DMS 273 treated with DMSO at 0.1 percent for 48 hours (cell line): ENCODE data around the gene CCDC81.

Source experiments
- DNase-seq: peaks from one replicate; lab custom pipeline; 2025; lab: John Stamatoyannopoulos, UW

CCDC81 gene

DNA sequence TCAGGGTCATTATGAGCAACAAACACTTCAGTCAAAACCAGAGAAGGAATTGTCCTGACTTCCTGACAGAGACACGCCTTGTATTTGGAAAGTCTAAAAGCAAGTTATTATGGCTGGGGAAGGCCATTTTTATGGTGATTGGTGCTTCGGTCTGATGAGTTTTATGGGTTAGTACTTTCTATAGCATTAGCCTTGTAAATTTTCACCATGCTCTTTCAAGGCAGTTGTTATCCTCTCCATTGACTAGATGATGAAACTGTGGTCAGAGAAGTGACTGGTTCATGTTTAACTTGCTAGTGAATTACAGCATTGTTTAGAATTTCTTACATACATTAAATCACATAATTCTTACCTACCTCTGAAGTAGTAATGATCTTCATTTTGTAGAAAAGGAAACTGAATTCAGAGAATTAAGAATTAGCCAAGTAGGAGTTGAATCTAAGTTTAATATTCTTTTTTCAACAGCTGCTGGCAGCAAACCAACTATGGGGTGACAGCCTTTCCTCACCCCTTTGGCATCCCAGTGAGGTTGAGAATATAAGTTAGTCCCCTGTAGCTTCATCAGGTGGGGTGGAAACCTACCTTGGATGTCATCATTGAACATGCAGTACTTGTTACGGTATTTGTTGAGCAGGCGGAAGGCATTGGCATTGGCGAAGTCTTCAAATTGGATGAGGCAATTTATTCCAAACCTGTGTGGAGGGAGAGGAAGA is 90.0 kb downstream of the CCDC81 start:
- DNase-seq, result no peak

DNA sequence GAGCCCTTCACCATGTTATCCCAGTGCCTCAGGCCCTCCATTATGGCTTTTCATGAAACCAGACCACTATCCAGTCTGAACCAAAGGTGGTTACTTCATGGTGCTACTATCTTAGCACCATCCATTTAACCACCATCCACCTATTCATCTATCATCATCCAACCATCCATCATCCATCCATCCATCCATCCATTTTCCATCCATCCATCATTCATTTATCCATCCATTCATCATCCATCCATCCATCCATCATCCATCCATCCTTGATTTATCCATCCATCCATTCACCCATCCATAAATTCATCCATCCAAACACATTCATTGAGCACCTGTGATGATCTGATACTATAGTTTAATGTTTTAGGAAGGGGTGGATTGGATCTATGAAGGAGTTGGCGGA is 93.5 kb downstream of the CCDC81 start:
- DNase-seq, result no peak

GRCh38 chr11:86469491-86470388 is 95.1 kb downstream of the CCDC81 start:
- DNase-seq, result no peak
